Measurements from ENCODE around the gene HSF4.

HSF4 gene

GRCh38 chr16:67150047-67150832 lies 14.3 kb upstream of the HSF4 start:
- DNase-seq: peak; percentile 46

- peak; percentile 80 for DNase-seq
Measured at GRCh38 chr16:67150833-67151396, 13.6 kb upstream of the HSF4 start, which contains the start of gene B3GNT9. B3GNT9 (minus strand) TSS chr16:67150998; CDS start chr16:67150485, 513 bp downstream.

- no peak for DNase-seq
Measured at GRCh38 chr16:67151431-67152097, 13.0 kb upstream of the HSF4 start.

- no peak for DNase-seq
Measured at GRCh38 chr16:67154578-67155294, 9.8 kb upstream of the HSF4 start.

GRCh38 chr16:67155295-67156142 lies 9.0 kb upstream of the HSF4 start:
- DNase-seq: peak; percentile 72

- no peak for DNase-seq
Measured at GRCh38 chr16:67156143-67156844, 8.3 kb upstream of the HSF4 start.

- DNase-seq: no peak
Measured at GRCh38 chr16:67157106-67157748, 7.3 kb upstream of the HSF4 start.

GRCh38 chr16:67157892-67158635 lies 6.5 kb upstream of the HSF4 start:
- no peak for DNase-seq

- DNase-seq: no peak
Measured at GRCh38 chr16:67158637-67159600, 5.6 kb upstream of the HSF4 start.

GRCh38 chr16:67161595-67162058 lies 2.9 kb upstream of the HSF4 start:
- no peak for DNase-seq

GRCh38 chr16:67162506-67163163 lies 1.9 kb upstream of the HSF4 start:
- no peak for DNase-seq

- no peak for DNase-seq
Measured at GRCh38 chr16:67163164-67163998, 1.2 kb upstream of the HSF4 start.

GRCh38 chr16:67163999-67164558 lies 466 bp upstream of the HSF4 start:
- peak; percentile 52 for DNase-seq

- DNase-seq: no peak
Measured at GRCh38 chr16:67165121-67166078, 855 bp downstream of the HSF4 start.

- no peak for DNase-seq
Measured at GRCh38 chr16:67166110-67166547, 1.6 kb downstream of the HSF4 start.

Data from HCEC 1CT (cell line).